GM19328 (cell line): ENCODE results near the gene RALY.

ENCODE experiments used
- ATAC-seq: cut with Tn5 transposase; IDR thresholded peaks from one replicate; pipeline ENCODE4 v1.9.1; 2021; ENCODE audit warnings: mild to moderate bottlenecking, moderate library complexity; ENCODE audit not compliant: unreplicated experiment

RALY gene

GRCh38 chr20:33985830-33986229 lies 7.9 kb upstream of the RALY start:
- no peak for ATAC-seq

GRCh38 chr20:33986560-33987216 lies 7.0 kb upstream of the RALY start:
- ATAC-seq = no peak

GRCh38 chr20:33990075-33990474 lies 3.6 kb upstream of the RALY start:
- ATAC-seq = no peak

GRCh38 chr20:33991502-33991901 lies 2.2 kb upstream of the RALY start:
- ATAC-seq = no peak

- ATAC-seq = no peak
Observed at GRCh38 chr20:33992145-33992922, 1.4 kb upstream of the RALY start.

- ATAC-seq = peak; percentile 74
Observed at GRCh38 chr20:33992923-33993575, 662 bp upstream of the RALY start.

- ATAC-seq = peak; percentile 25
Observed at GRCh38 chr20:33994222-33994913, 657 bp downstream of the RALY start.

GRCh38 chr20:33995053-33995831 lies 1.5 kb downstream of the RALY start:
- ATAC-seq = no peak

- no peak for ATAC-seq
Observed at GRCh38 chr20:33999025-33999649, 5.4 kb downstream of the RALY start.

GRCh38 chr20:34001378-34001777 lies 7.7 kb downstream of the RALY start:
- no peak for ATAC-seq

- no peak for ATAC-seq
Observed at GRCh38 chr20:34004227-34004626, 10.5 kb downstream of the RALY start.

- no peak for ATAC-seq
Observed at GRCh38 chr20:34004790-34005457, 11.2 kb downstream of the RALY start.

GRCh38 chr20:34006619-34007018 lies 12.9 kb downstream of the RALY start:
- no peak for ATAC-seq

- no peak for ATAC-seq
Observed at GRCh38 chr20:34008477-34008876, 14.8 kb downstream of the RALY start.

GRCh38 chr20:34010405-34010931 lies 16.8 kb downstream of the RALY start:
- no peak for ATAC-seq

GRCh38 chr20:34011275-34011674 lies 17.6 kb downstream of the RALY start:
- ATAC-seq = no peak

GRCh38 chr20:34012330-34012729 lies 18.6 kb downstream of the RALY start:
- ATAC-seq = no peak

- no peak for ATAC-seq
Observed at GRCh38 chr20:34012735-34013134, 19.0 kb downstream of the RALY start.

- ATAC-seq = no peak
Observed at GRCh38 chr20:34013554-34013953, 19.8 kb downstream of the RALY start.
